ENCODE results near the gene FLVCR2. TPM values are rescaled to one million over a fixed set of nuclear protein-coding genes. Genes with fewer than 3 reads are reported as not detected.
"Not testable (repeated sequence)": the region's sequence is repeated elsewhere in the genome, so short reads cannot be mapped to it uniquely, and the experiment has no call there.

Gene FLVCR2
- polyA plus RNA-seq, 1 donor from 2014 or later, result 0.29 TPM

- H3K27ac Mint-ChIP-seq, result no peak overlapping the region
- no peaks in the 10 kb centered on the region for H3K36me3 Mint-ChIP-seq
- H3K4me3 Mint-ChIP-seq, result peak overlapping the region; percentile 38 to 70 (median 46)
- H3K4me1 Mint-ChIP-seq, result peaks cover 15 to 22% (median 18%) of the 10 kb centered on the region in 3 donors
- peaks cover 4% of the 10 kb centered on the region for H3K27me3 Mint-ChIP-seq
- no peaks in the 10 kb centered on the region for H3K9me3 Mint-ChIP-seq
Measured at GRCh38 chr14:75662966-75663365, 84.5 kb downstream of the FLVCR2 start.

- Mint-ChIP-seq H3K4me1 (peaks cover 2 to 8% (median 5%) of the 10 kb centered on the region in 3 donors), H3K4me3 (no peak overlapping the region), H3K9me3 (no peaks in the 10 kb centered on the region), H3K27ac (no peak overlapping the region), H3K36me3 (peaks cover 7% of the 10 kb centered on the region), H3K27me3 (no peaks in the 10 kb centered on the region)
Measured at GRCh38 chr14:75667099-75667765, 88.8 kb downstream of the FLVCR2 start.

- Mint-ChIP-seq H3K27ac (no peak overlapping the region), H3K36me3 (peaks cover 15% of the 10 kb centered on the region), H3K4me3 (no peak overlapping the region), H3K27me3 (no peaks in the 10 kb centered on the region), H3K9me3 (no peaks in the 10 kb centered on the region), H3K4me1 (peaks cover 0 to 5% (median 2%) of the 10 kb centered on the region in 3 donors)
Measured at GRCh38 chr14:75672605-75673192, 94.3 kb downstream of the FLVCR2 start.

GRCh38 chr14:75673345-75674035 lies 95.1 kb downstream of the FLVCR2 start:
- Mint-ChIP-seq H3K4me3 (no peak overlapping the region), H3K27me3 (no peaks in the 10 kb centered on the region), H3K9me3 (no peaks in the 10 kb centered on the region), H3K36me3 (peaks cover 16% of the 10 kb centered on the region), H3K27ac (peak overlapping the region in 1 of 3 donors; percentile 54), H3K4me1 (peaks cover 0 to 5% (median 2%) of the 10 kb centered on the region in 3 donors)

GRCh38 chr14:75675265-75675960 lies 97.0 kb downstream of the FLVCR2 start:
- H3K27me3 Mint-ChIP-seq, result no peaks in the 10 kb centered on the region
- H3K4me1 Mint-ChIP-seq, result peaks cover 0 to 5% (median 2%) of the 10 kb centered on the region in 3 donors
- no peak overlapping the region for H3K27ac Mint-ChIP-seq
- H3K4me3 Mint-ChIP-seq, result no peak overlapping the region
- no peaks in the 10 kb centered on the region for H3K9me3 Mint-ChIP-seq
- H3K36me3 Mint-ChIP-seq, result peaks cover 16% of the 10 kb centered on the region

- Mint-ChIP-seq H3K9me3 (no peaks in the 10 kb centered on the region), H3K27ac (no peak overlapping the region), H3K27me3 (no peaks in the 10 kb centered on the region), H3K36me3 (peaks cover 22% of the 10 kb centered on the region), H3K4me1 (no peaks in the 10 kb centered on the region), H3K4me3 (no peak overlapping the region)
Measured at GRCh38 chr14:75685910-75686309, 107.5 kb downstream of the FLVCR2 start.

- peaks cover 0 to 3% (median 3%) of the 10 kb centered on the region in 3 donors for H3K9me3 Mint-ChIP-seq
- H3K27me3 Mint-ChIP-seq, result no peaks in the 10 kb centered on the region
- H3K4me1 Mint-ChIP-seq, result no peaks in the 10 kb centered on the region
- H3K4me3 Mint-ChIP-seq, result no peak overlapping the region
- peaks cover 22% of the 10 kb centered on the region for H3K36me3 Mint-ChIP-seq
- H3K27ac Mint-ChIP-seq, result no peak overlapping the region
Measured at GRCh38 chr14:75689012-75689411, 110.6 kb downstream of the FLVCR2 start.

- Mint-ChIP-seq H3K4me1 (no peaks in the 10 kb centered on the region), H3K4me3 (no peak overlapping the region), H3K36me3 (peaks cover 20% of the 10 kb centered on the region), H3K27me3 (no peaks in the 10 kb centered on the region), H3K9me3 (peaks cover 4 to 9% (median 5%) of the 10 kb centered on the region in 3 donors), H3K27ac (peak overlapping the region in 1 of 3 donors; percentile 22)
Measured at GRCh38 chr14:75690010-75690409, 111.6 kb downstream of the FLVCR2 start.

- H3K4me1 Mint-ChIP-seq, H3K27ac Mint-ChIP-seq, H3K4me3 Mint-ChIP-seq, H3K27me3 Mint-ChIP-seq, H3K9me3 Mint-ChIP-seq: not testable (repeated sequence)
- H3K36me3 Mint-ChIP-seq, result peaks cover 25% of the 10 kb centered on the region
Measured at GRCh38 chr14:75695025-75695424, 116.6 kb downstream of the FLVCR2 start.

- Mint-ChIP-seq H3K36me3 (peaks cover 24% of the 10 kb centered on the region), H3K4me1 (peaks cover 2 to 3% (median 3%) of the 10 kb centered on the region in 3 donors), H3K27ac (no peak overlapping the region), H3K27me3 (no peaks in the 10 kb centered on the region), H3K4me3 (no peak overlapping the region), H3K9me3 (peaks cover 5 to 9% (median 8%) of the 10 kb centered on the region in 3 donors)
Measured at GRCh38 chr14:75697386-75697785, 119.0 kb downstream of the FLVCR2 start.

Other genes with a start within 250 kb of the FLVCR2 start
- gene JDP2, start 150.6 kb upstream of the FLVCR2 start, polyA plus RNA-seq, result 14.9 TPM
- 21.9 TPM for gene BATF, start 56.2 kb upstream of the FLVCR2 start, polyA plus RNA-seq
- 25.5 TPM for gene ERG28, start 82.3 kb downstream of the FLVCR2 start, polyA plus RNA-seq
- gene TTLL5, start 82.6 kb downstream of the FLVCR2 start, polyA plus RNA-seq, result 10.4 TPM

Measured in IgD-negative memory B cell (primary cell).